NCI-H146 treated with DMSO at 0.1 percent for 48 hours (cell line): ENCODE measurements around the gene SALL4.
"Not testable (repeated sequence)": the region's sequence is repeated elsewhere in the genome, so short reads cannot be mapped to it uniquely, and the experiment has no call there.

Source experiments
- DNase-seq: peaks from one replicate; lab custom pipeline; 2025; ENCODE audit not compliant: unreplicated experiment; lab: John Stamatoyannopoulos, UW

Gene SALL4

GRCh38 chr20:51767867-51768758 lies 34.2 kb downstream of the SALL4 start, which contains the start of gene ATP9A:
Gene ATP9A (minus strand): TSS chr20:51768390. CDS start chr20:51768369, 21 bp downstream.
- no peak for DNase-seq

GRCh38 chr20:51766994-51767866 lies 35.1 kb downstream of the SALL4 start:
- peak; percentile 97 for DNase-seq

- not testable (repeated sequence) for DNase-seq
These were observed 36.9 kb downstream of the SALL4 start for GRCh38 chr20:51765381-51765780.

- DNase-seq: no peak
These were observed 38.2 kb downstream of the SALL4 start for GRCh38 chr20:51763965-51764602.

- DNase-seq: peak; percentile 57
These were observed 41.3 kb downstream of the SALL4 start for GRCh38 chr20:51760905-51761546.

GRCh38 chr20:51759769-51760510 lies 42.4 kb downstream of the SALL4 start:
- DNase-seq: no peak

GRCh38 chr20:51758978-51759544 lies 43.3 kb downstream of the SALL4 start:
- DNase-seq: no peak

GRCh38 chr20:51757226-51757625 lies 45.1 kb downstream of the SALL4 start:
- DNase-seq: no peak

GRCh38 chr20:51756653-51757052 lies 45.7 kb downstream of the SALL4 start:
- DNase-seq: no peak

GRCh38 chr20:51753220-51753619 lies 49.1 kb downstream of the SALL4 start:
- DNase-seq: not testable (repeated sequence)

GRCh38 chr20:51752343-51752951 lies 49.9 kb downstream of the SALL4 start:
- no peak for DNase-seq

- DNase-seq: no peak
These were observed 51.4 kb downstream of the SALL4 start for GRCh38 chr20:51750770-51751388.

- no peak for DNase-seq
These were observed 52.1 kb downstream of the SALL4 start for GRCh38 chr20:51750037-51750769.

- no peak for DNase-seq
These were observed 52.7 kb downstream of the SALL4 start for GRCh38 chr20:51749674-51750036.

GRCh38 chr20:51747182-51747911 lies 55.0 kb downstream of the SALL4 start:
- no peak for DNase-seq

GRCh38 chr20:51745804-51746203 lies 56.5 kb downstream of the SALL4 start:
- DNase-seq: no peak

- DNase-seq: no peak
These were observed 61.5 kb downstream of the SALL4 start for GRCh38 chr20:51740838-51741237.

- DNase-seq: not testable (repeated sequence)
These were observed 62.0 kb downstream of the SALL4 start for GRCh38 chr20:51740308-51740707.
